HFF-Myc (cell line): ENCODE results near the gene DHRSX.

Source experiments
- DNase-seq: peaks from one replicate; pipeline ENCODE4 v3.0.0-alpha.2; 2011; ENCODE audit warnings: low read depth; ENCODE audit errors: extremely low read depth
- H3K4me3 ChIP-seq: replicated peaks from 2 replicates; pipeline ENCODE4 v1.5.1; 2011; ENCODE audit warnings: low read depth, mild to moderate bottlenecking, control low read depth, low read length
- CTCF ChIP-seq: IDR thresholded peaks from 2 replicates; pipeline ENCODE4 v1.5.1; 2012; ENCODE audit warnings: mild to moderate bottlenecking, low read depth, low read length, control low read depth; ENCODE audit errors: missing control alignments

DHRSX gene

DNA sequence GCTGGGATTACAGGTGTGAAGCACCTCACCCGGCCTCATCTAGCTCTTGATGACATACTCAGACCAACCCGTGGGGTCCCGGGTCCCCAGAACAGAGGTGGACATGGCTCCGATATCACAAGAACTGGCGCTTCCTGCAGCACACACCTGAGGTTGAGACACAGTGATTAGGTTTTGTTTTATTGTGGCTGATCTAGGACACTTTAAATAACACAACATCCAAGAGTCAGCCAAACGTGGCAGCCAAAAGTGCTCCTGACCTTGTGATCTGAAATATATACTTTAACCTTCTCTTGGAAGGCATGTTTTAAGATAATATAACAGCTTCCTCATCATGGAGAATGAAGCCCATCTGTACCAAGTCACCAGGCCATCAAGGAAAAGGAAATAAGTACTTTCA, 198.9 kb downstream of the DHRSX start:
- DNase-seq: no peak
- TF ChIP-seq CTCF: no peak
- H3K4me3 ChIP-seq: no peak overlapping the region

DNA sequence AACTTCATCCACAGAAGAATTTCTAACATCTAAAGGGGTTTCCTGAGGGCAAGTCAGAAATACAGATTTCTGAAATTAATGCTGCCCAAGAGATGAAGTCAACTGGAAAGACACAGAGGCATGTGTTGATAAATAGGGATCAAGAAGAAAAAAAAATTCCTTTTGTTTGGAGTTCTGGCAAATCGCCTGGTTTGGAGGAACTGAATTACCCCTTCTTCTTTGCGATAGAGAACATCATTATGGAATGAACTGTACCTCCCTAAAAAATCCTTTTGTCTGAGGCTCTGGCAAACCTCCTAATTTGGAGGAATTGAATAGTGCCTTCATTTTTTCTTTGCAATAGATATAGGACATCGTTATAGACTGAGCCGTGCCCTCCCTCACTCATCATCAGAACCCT, 200.9 kb downstream of the DHRSX start:
- DNase-seq: no peak
- no peak for TF ChIP-seq CTCF

DNA sequence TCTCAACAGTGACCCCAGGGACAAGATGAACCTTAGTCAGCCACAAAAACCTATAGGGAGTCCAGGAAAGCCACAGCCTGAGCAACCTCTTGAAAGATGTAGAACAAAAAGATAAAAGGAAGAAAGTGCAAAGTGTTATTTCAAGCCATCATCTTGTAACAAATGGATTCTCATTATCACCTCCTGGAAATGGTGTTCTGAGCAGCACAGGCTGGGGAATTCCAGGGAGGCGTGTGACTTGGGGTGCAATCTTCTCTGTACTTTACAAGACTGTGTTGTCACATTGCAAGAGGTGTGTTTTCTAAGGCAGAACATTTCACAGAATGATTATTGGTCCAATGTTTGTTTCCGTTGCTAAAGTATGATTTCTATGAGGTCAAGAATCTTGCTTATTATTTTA, 214.0 kb downstream of the DHRSX start:
- DNase-seq: no peak
- TF ChIP-seq CTCF: no peak
- H3K4me3 ChIP-seq: no peak overlapping the region

More for the DNA sequence above, 200.9 kb downstream of the DHRSX start:
- no peak overlapping the region for H3K4me3 ChIP-seq

- no peak overlapping the region for H3K4me3 ChIP-seq
- DNase-seq: no peak
- no peak for TF ChIP-seq CTCF
Measured at GRCh38 chrX:2284601-2285000, 216.2 kb downstream of the DHRSX start.

DNA sequence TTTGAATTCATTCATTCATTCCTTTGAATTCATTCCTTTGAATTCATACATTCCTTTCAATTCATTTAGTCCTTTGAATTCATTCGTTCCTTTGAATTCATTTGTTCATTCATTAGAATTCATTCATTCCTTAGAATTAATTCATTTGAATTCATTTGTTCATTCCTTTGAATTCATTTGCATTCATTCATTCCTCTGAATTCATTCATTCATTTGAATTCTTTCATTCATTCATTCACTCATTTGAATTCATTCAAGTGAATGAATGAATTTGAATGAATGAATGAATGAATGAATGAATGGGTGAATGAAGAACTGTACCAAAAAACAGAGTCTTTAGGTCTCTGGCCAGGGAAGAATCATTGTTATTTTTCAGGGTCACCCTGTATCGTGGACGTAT, 216.6 kb downstream of the DHRSX start:
- no peak overlapping the region for H3K4me3 ChIP-seq
- DNase-seq: no peak
- no peak for TF ChIP-seq CTCF

- TF ChIP-seq CTCF: no peak
- H3K4me3 ChIP-seq: no peak overlapping the region
- no peak for DNase-seq
Measured at GRCh38 chrX:2283111-2283859, 217.5 kb downstream of the DHRSX start.

GRCh38 chrX:2282490-2283090, 218.2 kb downstream of the DHRSX start:
- no peak for DNase-seq
- TF ChIP-seq CTCF: no peak
- H3K4me3 ChIP-seq: no peak overlapping the region
